K562 (cell line): Measurements from ENCODE around the gene LTBP1. TPM values are rescaled to one million over a fixed set of nuclear protein-coding genes. Genes with fewer than 3 reads are reported as not detected.

Experiments
- ATAC-seq: fragments of 200-7000 bp; cut with Tn5 transposase; 3 replicates; pipeline ENCODE4 v1.9.1; 2020; ENCODE audit warnings: moderate library complexity
- BruUV-seq: library from RNA; stranded (reverse); fragments of 400-500 nt; replicated peaks from 2 replicates; lab custom pipeline; 2021; lab: Mats Ljungman, UMichigan
- CTCF ChIA-PET: fragments of 300-600 bp; formaldehyde crosslinking; extraction: SDS; loops from one replicate; lab custom pipeline; 2021; ENCODE audit warnings: low intra/inter-chr PET ratio; lab: Yijun Ruan, JAX
- POLR2A ChIA-PET: fragments of 300-600, 350-650 bp; sonication (Branson Sonifier 250); formaldehyde crosslinking; extraction: SDS; loops from one replicate; lab custom pipeline; 2021; ENCODE audit warnings: antibody characterized with exemption, inconsistent platforms; lab: Yijun Ruan, JAX
- DNase-seq, 4 experiments: peaks; one replicate each; pipeline versions ENCODE4 v3.0.0 to v3.0.0-alpha.2; 2011 to 2018; ENCODE audit warnings: low spot score in 3 of 4, mixed read lengths in 3 of 4; ENCODE audit errors: extremely low read depth in 1 of 4
- FAIRE-seq: peaks from 2 replicates; lab custom pipeline; 2011; peaks lifted over from hg19 to GRCh38; lab: Jason Lieb, UNC
- H2AFZ ChIP-seq: 2 replicates; pipeline ENCODE4 v1.6.0; 2011; ENCODE audit warnings: low read depth, low read length, control low read depth, inconsistent platforms
- H3K27ac ChIP-seq: fragments of 200-600 bp; 3 replicates; pipeline ENCODE4 v1.8.0; 2011; ENCODE audit warnings: low read depth, mild to moderate bottlenecking, control low read depth, inconsistent platforms, low read length, moderate library complexity, mixed read lengths; ENCODE audit errors: extremely low read depth
- H3K27me3 ChIP-seq, 2 experiments: fragments of 300-600 bp in 1 of 2; 2 replicates in 1 of 2; 3 replicates in 1 of 2; pipeline versions ENCODE4 v1.6.0 to v1.8.0; 2011; ENCODE audit warnings: inconsistent platforms in 2 of 2, low read length in 2 of 2, mild to moderate bottlenecking in 1 of 2, mixed read lengths in 1 of 2, moderate library complexity in 1 of 2; ENCODE audit not compliant: control insufficient read depth in 2 of 2, insufficient read depth in 2 of 2
- H3K36me3 ChIP-seq: fragments of 300-600 bp; 3 replicates; pipeline ENCODE4 v1.8.0; 2011; ENCODE audit warnings: mild to moderate bottlenecking, low read length, inconsistent platforms; ENCODE audit not compliant: control insufficient read depth, insufficient read depth
- H3K4me1 ChIP-seq, 2 experiments: fragments of 200-600 bp in 1 of 2; replicated peaks in 1 of 2; 2 replicates in 1 of 2; 3 replicates in 1 of 2; pipeline versions ENCODE4 v1.5.1 to v1.8.0; 2011; ENCODE audit warnings: inconsistent platforms in 2 of 2, low read length in 2 of 2, mild to moderate bottlenecking in 1 of 2, mixed read lengths in 1 of 2, moderate library complexity in 1 of 2; ENCODE audit not compliant: control insufficient read depth in 2 of 2, insufficient read depth in 2 of 2
- H3K4me2 ChIP-seq: 2 replicates; pipeline ENCODE4 v1.6.1; 2011; ENCODE audit warnings: low read length, control low read depth, inconsistent platforms, mixed read lengths; ENCODE audit not compliant: insufficient read depth
- H3K4me3 ChIP-seq: fragments of 200-600 bp; sonication (generic), shearing (Covaris generic); 2 replicates; pipeline ENCODE4 v1.5.1; 2016; ENCODE audit warnings: control low read depth, inconsistent platforms
- H3K79me2 ChIP-seq: fragments of 200-600 bp; 3 replicates; pipeline ENCODE4 v1.8.0; 2011; ENCODE audit warnings: low read length, inconsistent platforms; ENCODE audit not compliant: control insufficient read depth, insufficient read depth
- H3K9ac ChIP-seq, 2 experiments: 2 replicates each; pipeline versions ENCODE4 v1.6.0 to v1.6.1; 2011; ENCODE audit warnings: low read depth in 2 of 2, low read length in 2 of 2, control low read depth in 1 of 2, inconsistent platforms in 1 of 2, mild to moderate bottlenecking in 1 of 2, mixed read lengths in 1 of 2; ENCODE audit not compliant: insufficient read depth in 1 of 2
- H3K9me1 ChIP-seq: one replicate; pipeline ENCODE4 v1.6.0; 2011; ENCODE audit warnings: inconsistent platforms, mild to moderate bottlenecking, low read length, moderate library complexity; ENCODE audit not compliant: control insufficient read depth, insufficient read depth
- H3K9me3 ChIP-seq: replicated peaks from 2 replicates; pipeline ENCODE4 v1.5.1; 2011; ENCODE audit warnings: low read depth, low read length, inconsistent platforms; ENCODE audit not compliant: control insufficient read depth, insufficient read depth
- H4K20me1 ChIP-seq: replicated peaks from 2 replicates; pipeline ENCODE4 v1.6.1; 2011; ENCODE audit warnings: low read length, inconsistent platforms, mixed read lengths; ENCODE audit not compliant: control insufficient read depth, insufficient read depth
- BCOR ChIP-seq: fragments of 450-650 bp; IDR thresholded peaks from 2 replicates; pipeline ENCODE4 v1.6.1; 2016
- KDM1A ChIP-seq, 2 experiments: fragments of 450-650 bp; IDR thresholded peaks; 2 replicates each; pipeline ENCODE4 v1.6.1; 2016; ENCODE audit warnings: mild to moderate bottlenecking in 2 of 2
- MECOM ChIP-seq: fragments of 250-450 bp; sonication (Bioruptor Pico); IDR thresholded peaks from 2 replicates; pipeline ENCODE4 v1.8.0; 2022; ENCODE audit warnings: inconsistent platforms
- RBM25 ChIP-seq: fragments of 200-400 bp; formaldehyde crosslinking; IDR thresholded peaks from 2 replicates; pipeline ENCODE4 v1.6.1; 2018; ENCODE audit warnings: low read length, low read depth, moderate library complexity; ENCODE audit not compliant: severe bottlenecking
- ZFP36 ChIP-seq: fragments of 150-350 bp; IDR thresholded peaks from 2 replicates; pipeline ENCODE4 v1.6.1; 2018; ENCODE audit warnings: low read length, low read depth; ENCODE audit not compliant: partially characterized antibody
- ZNF121 ChIP-seq: sonication (generic); formaldehyde crosslinking; conservative IDR thresholded peaks from 2 replicates; pipeline ENCODE4 v1.8.0; 2022; ENCODE audit warnings: missing genetic modification reagents
- WGBS: fragments of 100-300 bp; shearing (Covaris generic); methylation state at CpG from one replicate; pipeline ENCODE4 v1.1.6; 2016; ENCODE audit warnings: low coverage, mixed read lengths; ENCODE audit not compliant: insufficient coverage; ENCODE audit errors: missing lambda C conversion rate; 5-methylcytosine and 5-hydroxymethylcytosine counted together
- in situ Hi-C: fragments of 300-500 bp; cut with MboI; formaldehyde crosslinking; loops from 4 replicates; pipeline ENCODE4 v1.15.0; 2018; ENCODE audit warnings: inconsistent platforms, mixed read lengths
- intact Hi-C: fragments of 100-400 bp; cut with micrococcal nuclease; formaldehyde crosslinking; loops from 2 replicates; pipeline ENCODE4 v1.14.2; 2022
- polyA plus RNA-seq, 8 experiments: library from polyadenylated mRNA; depleted of rRNA in 4 of 8; stranded (reverse) in 5 of 8; unstranded in 3 of 8; fragments of >200 nt; fragmentation: Nextera tagmentation in 2 of 8; fragmentation: Illumina TruSeq in 1 of 8; extraction: Ambion mirVana in 2 of 8; extraction: Trizol in 1 of 8; gene quantifications; 2 replicates each; pipeline versions ENCODE4 v1.2.1 to v1.2.3, GENCODE V29; 2011 to 2014; ENCODE audit warnings: inconsistent platforms in 1 of 8, missing spikeins in 1 of 8
- total RNA-seq, 7 experiments: library from RNA; depleted of rRNA in 6 of 7; stranded (reverse); fragments of >200 nt in 6 of 7; fragmentation: Illumina TruSeq in 2 of 7; extraction: Trizol in 2 of 7; gene quantifications; 2 replicates each; pipeline versions ENCODE4 v1.2.1 to v1.2.3, GENCODE V29; 2011 to 2021; ENCODE audit warnings: low replicate concordance in 1 of 7
- TF ChIP-seq, protein P1 (sequence below): IDR thresholded peaks from 2 replicates; pipeline ENCODE4 v1.6.1; 2016; ENCODE audit warnings: missing genetic modification characterization, missing compliant biosample characterization

Gene LTBP1
- total and polyA plus RNA-seq, 9 of the 15 experiments (the other 6 are each of a cell fraction or from before 2014, with no cell fraction given): 3.6 to 16.4 (median 8.5) TPM

DNA sequence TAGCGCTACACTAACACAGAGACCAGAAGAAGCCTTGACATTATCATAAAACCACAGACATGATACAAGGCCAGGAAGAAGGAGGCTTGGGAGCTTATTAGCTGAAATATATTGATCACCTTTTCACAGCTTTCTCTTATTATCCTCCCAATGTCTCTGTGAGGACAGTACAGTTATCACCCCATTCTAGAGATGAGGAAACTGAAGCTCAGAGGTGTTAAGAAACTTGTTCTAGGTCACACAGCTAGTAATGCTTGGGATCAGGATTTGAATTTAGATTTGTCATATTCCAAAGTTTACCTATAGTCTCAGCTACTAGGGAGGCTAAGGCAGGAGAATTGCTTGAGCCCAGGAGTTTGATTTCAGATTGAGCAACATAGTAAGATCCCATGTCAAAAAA is 44.6 kb upstream of the LTBP1 start:
- WGBS: 20% methylated on average over 1 of the region's 1 CpG
- H3K4me1 ChIP-seq: peaks cover 3 to 8% of the 10 kb centered on the region in 2 experiments; a peak in 3 of 5 replicates
- H3K36me3 ChIP-seq: no peaks in the 10 kb centered on the region
- no peaks in the 10 kb centered on the region for H3K79me2 ChIP-seq
- H3K9me1 ChIP-seq: no peaks in the 10 kb centered on the region
- in situ Hi-C loops: no loop called here
- H3K4me2 ChIP-seq: no peak overlapping the region
- TF ChIP-seq, protein P1, sequence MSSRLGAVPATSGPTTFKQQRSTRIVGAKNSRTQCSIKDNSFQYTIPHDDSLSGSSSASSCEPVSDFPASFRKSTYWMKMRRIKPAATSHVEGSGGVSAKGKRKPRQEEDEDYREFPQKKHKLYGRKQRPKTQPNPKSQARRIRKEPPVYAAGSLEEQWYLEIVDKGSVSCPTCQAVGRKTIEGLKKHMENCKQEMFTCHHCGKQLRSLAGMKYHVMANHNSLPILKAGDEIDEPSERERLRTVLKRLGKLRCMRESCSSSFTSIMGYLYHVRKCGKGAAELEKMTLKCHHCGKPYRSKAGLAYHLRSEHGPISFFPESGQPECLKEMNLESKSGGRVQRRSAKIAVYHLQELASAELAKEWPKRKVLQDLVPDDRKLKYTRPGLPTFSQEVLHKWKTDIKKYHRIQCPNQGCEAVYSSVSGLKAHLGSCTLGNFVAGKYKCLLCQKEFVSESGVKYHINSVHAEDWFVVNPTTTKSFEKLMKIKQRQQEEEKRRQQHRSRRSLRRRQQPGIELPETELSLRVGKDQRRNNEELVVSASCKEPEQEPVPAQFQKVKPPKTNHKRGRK: no peak
- TF ChIP-seq MECOM (CRISPR knock-in tag): no peak
- peak; percentile 8; the same call in 1 of the 2 replicates for TF ChIP-seq ZNF121 (CRISPR knock-in tag)
- TF ChIP-seq KDM1A (IDR thresholded peaks at IDR 0.05): peak in 1 of 2 experiments; percentile 45; a peak in 2 of 4 replicates
- peak; percentile 91 for TF ChIP-seq RBM25
- TF ChIP-seq BCOR: peak; percentile 39; the same call in 1 of the 2 replicates
- peak; percentile 20 for TF ChIP-seq ZFP36
- TF ChIP-seq, all 486 proteins: peak for 5
- Histone ChIP-seq H3K9ac (no peak overlapping the region), H3K27ac (no peak overlapping the region), H2AFZ (peak overlapping the region; percentile 35; the same call in 1 of the 2 replicates), H3K9me3 (no peaks in the 10 kb centered on the region), H4K20me1 (no peaks in the 10 kb centered on the region), H3K27me3 (peaks cover 0 to 13% of the 10 kb centered on the region in 2 experiments; a peak in 1 of 5 replicates), H3K4me3 (no peak overlapping the region)
- no TSS peak for BruUV-seq
- ChIA-PET CTCF (no interaction called here), POLR2A (interaction anchor here (0.6 kb wide), 1 partner anchor 22 kb away, joined by 5 read pairs; no protein-coding TSS in a partner anchor)
- ATAC-seq (no peak), FAIRE-seq (no peak), DNase-seq (no peak)
- intact Hi-C loops: no loop called here
